ENCODE measurements around the gene ADI1. TPM values are rescaled to one million over a fixed set of nuclear protein-coding genes. Genes with fewer than 3 reads are reported as not detected.

The ADI1 gene
- total and polyA plus RNA-seq, 2 of the 8 experiments (the other 6 are each of a cell fraction or from before 2014, with no cell fraction given) = 12.2 to 40.2 TPM

DNA sequence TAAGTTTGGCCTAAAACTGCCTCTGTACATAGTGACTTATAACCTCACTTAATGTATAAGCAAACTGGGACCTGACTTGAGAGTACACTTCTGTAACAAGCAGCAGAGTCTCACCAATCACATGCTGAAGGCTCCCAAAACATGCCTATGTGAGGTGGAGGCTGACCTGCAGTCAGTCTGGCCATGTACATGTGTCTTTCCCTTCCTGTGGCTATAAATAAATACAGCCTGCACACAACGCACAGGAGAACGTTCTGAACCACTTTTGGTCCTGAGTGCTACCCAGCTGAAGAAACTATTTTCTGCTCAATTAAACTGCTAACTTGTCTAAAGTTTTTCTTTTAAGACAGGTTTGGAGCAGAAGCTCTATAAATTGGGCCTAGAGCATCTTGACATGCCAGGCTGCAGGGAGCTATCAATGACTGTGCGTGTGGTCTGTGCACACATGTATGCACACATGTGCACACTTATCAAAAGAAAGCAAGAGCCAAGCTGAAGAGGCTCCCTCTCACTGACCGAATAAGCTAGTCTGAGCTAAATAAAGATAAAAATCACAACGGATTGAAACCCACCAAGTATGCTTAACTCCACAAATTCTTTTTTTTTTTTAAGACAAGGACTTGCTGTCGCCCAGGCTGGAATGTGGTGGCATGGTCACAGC lies 23.8 kb upstream of the ADI1 start (continued):
- TF ChIP-seq, protein P1, sequence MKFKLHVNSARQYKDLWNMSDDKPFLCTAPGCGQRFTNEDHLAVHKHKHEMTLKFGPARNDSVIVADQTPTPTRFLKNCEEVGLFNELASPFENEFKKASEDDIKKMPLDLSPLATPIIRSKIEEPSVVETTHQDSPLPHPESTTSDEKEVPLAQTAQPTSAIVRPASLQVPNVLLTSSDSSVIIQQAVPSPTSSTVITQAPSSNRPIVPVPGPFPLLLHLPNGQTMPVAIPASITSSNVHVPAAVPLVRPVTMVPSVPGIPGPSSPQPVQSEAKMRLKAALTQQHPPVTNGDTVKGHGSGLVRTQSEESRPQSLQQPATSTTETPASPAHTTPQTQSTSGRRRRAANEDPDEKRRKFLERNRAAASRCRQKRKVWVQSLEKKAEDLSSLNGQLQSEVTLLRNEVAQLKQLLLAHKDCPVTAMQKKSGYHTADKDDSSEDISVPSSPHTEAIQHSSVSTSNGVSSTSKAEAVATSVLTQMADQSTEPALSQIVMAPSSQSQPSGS (IDR thresholded peaks at IDR 0.05; ENCODE audit: low read length) = no peak
- TF ChIP-seq, protein P2, sequence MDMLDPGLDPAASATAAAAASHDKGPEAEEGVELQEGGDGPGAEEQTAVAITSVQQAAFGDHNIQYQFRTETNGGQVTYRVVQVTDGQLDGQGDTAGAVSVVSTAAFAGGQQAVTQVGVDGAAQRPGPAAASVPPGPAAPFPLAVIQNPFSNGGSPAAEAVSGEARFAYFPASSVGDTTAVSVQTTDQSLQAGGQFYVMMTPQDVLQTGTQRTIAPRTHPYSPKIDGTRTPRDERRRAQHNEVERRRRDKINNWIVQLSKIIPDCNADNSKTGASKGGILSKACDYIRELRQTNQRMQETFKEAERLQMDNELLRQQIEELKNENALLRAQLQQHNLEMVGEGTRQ (IDR thresholded peaks at IDR 0.05; ENCODE audit: low read length) = no peak
- TF ChIP-seq FOSL1 (IDR thresholded peaks at IDR 0.05; ENCODE audit: insufficient read depth, low read depth, low read length) = no peak
- TF ChIP-seq SIN3A (conservative IDR thresholded peaks at IDR 0.05 in 1 of 2, IDR thresholded peaks at IDR 0.05 in 1 of 2; ENCODE audit: low read depth in 1 of 2, low read length in 2 of 2) = no peak

All from H1 (cell line).